ENCODE results near the gene ZDHHC14.

DNA sequence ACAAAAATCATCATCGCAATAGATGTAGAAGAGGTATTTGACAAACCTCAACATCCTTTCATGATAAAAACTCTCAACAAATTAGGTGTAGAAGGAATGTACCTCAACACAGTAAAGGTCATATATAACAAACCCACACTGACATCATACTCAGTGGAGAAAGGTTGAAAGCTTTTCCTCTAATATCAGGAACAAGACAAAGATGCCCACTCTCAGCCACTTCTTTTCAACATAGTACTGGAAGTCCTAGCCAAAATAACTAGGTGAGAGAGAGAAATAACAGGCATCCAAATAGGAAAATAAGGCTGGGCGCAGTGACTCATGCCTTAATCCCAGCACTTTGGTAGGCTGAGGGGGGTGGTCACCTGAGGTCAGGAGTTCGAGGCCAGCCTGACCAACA, 95.8 kb downstream of the ZDHHC14 start:
- TF ChIP-seq, protein P1, sequence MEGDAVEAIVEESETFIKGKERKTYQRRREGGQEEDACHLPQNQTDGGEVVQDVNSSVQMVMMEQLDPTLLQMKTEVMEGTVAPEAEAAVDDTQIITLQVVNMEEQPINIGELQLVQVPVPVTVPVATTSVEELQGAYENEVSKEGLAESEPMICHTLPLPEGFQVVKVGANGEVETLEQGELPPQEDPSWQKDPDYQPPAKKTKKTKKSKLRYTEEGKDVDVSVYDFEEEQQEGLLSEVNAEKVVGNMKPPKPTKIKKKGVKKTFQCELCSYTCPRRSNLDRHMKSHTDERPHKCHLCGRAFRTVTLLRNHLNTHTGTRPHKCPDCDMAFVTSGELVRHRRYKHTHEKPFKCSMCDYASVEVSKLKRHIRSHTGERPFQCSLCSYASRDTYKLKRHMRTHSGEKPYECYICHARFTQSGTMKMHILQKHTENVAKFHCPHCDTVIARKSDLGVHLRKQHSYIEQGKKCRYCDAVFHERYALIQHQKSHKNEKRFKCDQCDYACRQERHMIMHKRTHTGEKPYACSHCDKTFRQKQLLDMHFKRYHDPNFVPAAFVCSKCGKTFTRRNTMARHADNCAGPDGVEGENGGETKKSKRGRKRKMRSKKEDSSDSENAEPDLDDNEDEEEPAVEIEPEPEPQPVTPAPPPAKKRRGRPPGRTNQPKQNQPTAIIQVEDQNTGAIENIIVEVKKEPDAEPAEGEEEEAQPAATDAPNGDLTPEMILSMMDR (IDR thresholded peaks at IDR 0.05): no peak
- TF ChIP-seq EP300 (IDR thresholded peaks at IDR 0.05): no peak
- TF ChIP-seq POLR2AphosphoS5 (IDR thresholded peaks at IDR 0.05): no peak
